NCI-H226 (cell line): ENCODE results near the gene NKX2-2.
"Not testable (repeated sequence)": the region's sequence is repeated elsewhere in the genome, so short reads cannot be mapped to it uniquely, and the experiment has no call there.

Experiments
- DNase-seq: peaks from one replicate; pipeline ENCODE4 v3.0.0-alpha.2; 2015

NKX2-2 gene

DNA sequence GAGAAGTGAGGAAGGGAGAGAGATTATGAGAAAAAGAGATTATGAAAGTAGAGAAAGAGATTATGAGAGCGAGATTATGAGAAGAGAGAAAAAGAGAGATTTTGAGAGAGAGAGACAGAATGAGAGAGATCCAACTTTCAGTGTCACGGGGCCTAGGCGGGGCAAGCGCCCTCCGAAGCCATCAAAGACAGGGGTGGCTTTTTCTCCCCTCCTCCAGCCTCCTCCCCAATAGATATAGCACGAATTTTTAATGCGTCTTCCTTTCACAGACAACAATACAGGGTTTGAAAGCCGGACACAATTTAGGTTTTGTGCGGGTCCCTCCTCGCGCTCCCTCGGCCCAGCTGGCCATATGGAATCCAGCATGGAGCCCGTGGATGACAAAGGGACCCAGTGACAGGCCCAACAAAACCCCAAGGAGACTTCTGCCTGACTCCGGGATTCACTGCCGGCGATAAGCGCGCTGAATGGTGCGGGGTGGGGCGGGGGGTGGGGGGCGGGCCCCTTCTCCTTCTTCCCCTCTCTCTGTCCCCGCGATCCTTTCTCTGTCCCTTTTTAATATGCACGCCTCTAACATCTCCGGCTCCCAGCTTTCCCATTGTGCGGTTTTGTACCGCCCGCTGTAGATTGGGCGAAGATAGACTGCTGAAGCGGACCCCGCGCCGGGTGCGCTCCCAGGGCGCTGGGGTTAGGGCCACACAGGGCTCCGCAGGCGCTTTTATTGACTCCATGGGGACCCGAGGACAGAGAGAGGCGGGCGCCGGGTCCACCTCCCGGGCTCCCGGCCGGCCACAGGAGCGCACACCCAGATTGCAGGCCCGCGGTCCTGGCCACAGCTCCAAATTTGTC is 5.4 kb downstream of the NKX2-2 start:
- DNase-seq: no peak

- DNase-seq: no peak
Measured at GRCh38 chr20:21507400-21508229, 6.2 kb downstream of the NKX2-2 start.

DNA sequence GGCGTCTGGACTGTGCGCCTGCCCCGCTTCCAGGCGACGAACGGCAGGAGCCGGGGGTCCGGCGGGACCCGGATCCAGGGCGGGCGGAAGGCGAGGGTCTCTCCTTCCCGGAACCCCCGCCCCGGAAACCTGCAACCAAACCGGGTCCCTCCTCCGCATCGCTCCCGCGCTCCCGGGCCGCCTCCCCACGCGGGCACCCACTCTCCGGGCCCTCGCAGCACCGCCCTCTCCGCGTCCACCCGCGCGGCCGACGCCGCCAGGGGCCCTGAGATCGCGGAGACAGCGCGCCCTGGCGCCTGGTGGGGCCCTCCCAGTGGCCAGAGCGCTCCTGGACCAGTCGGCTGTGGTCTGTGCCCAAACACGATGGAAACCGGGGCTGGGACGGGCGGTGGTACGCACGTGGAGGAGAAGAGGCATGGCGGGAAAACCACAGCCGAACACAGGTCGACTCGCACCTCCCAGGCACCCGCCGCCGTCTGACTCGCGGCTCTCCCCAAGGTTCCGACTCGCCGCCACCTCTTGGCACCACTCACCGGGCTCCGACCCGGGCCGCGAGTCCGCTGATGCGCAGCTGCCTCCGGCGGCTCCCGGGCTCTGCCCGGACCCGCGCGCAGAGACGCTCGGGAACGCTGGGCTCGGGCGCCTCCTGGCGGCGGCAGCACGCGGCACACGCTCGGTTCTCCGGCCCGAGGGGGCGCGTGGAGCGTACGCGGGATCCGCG is 7.9 kb downstream of the NKX2-2 start:
- DNase-seq: peak; percentile 20

DNA sequence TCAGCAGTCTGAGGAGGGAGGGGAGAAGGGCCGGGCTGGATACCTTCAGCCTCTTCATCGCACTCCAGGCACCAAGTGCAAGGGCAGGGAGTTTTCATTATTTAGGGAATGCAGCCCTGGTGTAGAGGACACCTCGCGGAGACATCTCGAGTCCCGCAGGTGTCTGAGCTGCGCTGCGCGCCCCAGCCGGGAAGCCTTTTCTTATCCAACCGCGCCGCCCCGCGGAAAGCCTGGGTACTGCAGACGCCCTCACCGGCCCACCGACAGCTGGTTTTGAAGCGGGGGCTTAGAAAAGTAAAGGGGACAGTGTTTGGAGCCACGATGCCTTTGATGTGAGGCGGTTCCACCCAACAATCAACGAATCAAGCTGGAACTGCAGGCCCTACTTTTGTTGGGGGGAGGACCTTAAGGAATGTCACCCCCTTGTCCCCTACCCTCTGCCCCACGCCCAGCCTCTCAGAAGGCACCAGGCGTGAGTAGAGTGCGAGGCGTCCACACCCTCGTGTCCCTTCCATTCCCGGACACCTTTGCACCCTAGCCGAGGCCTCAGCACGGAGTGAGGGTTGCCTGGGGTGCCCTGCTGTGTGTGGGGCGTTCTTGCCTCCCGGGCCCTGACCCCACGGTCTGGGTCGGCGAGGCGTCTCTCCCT is 8.6 kb downstream of the NKX2-2 start:
- DNase-seq: peak; percentile 26

DNA sequence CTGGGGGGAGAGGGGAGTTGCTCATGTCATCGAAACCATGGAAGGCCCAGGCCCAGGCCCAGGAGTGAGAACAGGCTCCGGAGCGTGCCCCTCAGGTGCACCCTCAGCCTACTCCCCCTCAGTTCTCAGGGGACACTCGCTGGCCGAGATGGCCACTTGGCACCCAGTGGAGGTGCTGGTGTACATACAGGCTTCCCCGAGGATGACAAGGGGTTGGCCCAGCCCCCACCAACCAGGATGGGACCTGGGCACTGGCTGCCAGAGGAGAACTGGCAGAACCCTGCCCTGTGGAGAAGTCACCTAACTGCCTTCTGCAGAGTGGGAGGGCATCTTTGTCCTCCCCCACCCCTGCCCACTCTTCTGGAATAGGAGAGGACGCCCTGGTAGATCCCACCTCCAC is 9.5 kb downstream of the NKX2-2 start:
- no peak for DNase-seq

DNA sequence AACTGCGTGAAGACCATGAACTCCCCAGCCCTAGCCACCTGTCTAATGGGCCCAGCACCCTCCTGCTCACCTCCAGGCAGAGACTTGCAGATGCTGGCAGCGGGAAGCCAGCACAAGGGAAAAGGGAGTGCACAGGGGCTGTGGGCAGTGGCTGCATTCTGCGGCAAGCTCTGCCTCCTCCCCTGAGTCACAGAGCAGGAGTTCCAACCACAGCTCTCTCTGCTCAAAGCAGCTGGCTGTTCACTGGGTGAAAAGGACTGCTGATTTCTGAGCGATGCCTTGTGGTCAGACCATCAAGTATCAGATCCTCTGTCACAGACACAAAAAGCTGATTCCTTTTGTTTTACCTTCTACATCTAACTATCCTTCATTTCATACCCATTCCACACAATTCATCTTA is 10.5 kb downstream of the NKX2-2 start:
- DNase-seq: peak; percentile 89

DNA sequence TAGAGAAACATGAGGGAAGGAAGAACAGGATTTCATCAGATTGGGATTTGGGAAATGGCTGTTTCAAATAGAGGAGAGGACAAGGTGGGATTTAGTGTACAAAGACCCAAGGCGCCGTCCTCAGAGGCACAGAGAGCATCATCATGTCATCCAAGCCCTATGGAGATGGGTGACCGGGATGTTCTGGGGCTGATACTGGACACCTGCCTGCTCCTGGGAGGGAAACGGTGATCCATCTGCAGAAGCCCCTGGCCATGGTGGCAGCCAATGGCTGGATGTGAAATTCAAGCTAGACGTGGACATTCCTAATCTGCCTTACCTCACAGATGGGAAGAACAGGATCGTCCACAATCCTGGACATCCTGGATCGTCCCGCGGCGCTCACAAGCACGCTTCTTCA is 12.7 kb downstream of the NKX2-2 start:
- DNase-seq: no peak

DNA sequence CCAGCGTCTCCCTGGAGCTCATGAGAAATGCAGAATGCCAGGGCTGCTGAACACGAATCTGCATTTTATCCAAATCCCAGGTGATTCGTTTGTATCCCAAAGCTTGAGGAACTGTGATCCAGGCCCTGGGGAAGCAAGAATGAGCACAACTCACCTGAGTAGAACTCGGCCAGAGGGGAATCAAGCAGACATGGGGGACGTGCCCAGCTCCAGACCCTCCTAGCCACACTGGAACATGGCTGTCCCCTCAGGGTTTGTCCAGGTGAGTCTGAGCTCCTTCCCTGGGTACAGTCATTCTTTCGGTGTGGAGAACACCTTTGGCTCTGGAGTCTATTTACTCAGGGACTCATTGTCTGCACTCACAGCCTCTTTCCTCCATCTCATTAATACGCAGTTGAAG is 13.3 kb downstream of the NKX2-2 start:
- DNase-seq: no peak

- DNase-seq: no peak
Measured at GRCh38 chr20:21499641-21500040, 14.2 kb downstream of the NKX2-2 start.

DNA sequence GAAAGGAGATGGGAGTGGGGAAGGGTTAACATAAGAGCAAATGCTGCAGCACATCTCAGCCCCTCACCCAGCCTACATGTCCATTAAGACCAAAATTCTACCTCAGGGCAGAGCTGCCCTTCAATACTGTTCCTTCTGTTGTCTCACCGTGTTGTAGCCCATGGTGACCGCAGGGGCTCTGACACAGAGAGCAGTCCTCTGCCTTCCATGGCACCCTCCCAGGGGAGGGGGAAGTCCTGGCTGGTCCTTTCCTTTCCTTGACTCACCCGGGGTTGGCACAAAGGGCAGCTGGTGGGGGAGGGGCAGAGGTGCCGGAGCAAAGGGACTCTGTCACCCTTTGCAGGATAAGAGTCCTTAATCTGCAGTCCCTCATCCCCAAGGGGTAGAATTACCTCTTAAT is 15.2 kb downstream of the NKX2-2 start:
- DNase-seq: no peak

DNA sequence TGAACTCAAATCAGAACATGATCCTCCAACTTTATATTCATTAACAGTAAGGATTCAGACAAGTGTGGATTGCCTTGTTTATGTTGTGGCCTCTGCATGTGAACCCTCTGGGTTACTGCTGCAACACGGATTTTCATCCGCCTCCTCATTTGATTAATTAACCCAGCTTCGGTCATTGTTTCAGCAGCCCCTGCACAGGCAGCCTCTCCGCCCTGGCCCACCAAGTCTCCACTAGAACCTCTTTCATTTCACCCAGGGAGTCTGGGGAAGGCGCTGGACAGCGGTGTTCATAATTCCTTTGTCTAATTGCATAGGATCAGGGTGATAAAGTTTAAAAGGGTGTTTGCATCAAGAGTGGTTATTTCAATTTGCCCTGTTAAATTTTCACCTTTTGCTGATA is 15.7 kb downstream of the NKX2-2 start:
- no peak for DNase-seq

DNA sequence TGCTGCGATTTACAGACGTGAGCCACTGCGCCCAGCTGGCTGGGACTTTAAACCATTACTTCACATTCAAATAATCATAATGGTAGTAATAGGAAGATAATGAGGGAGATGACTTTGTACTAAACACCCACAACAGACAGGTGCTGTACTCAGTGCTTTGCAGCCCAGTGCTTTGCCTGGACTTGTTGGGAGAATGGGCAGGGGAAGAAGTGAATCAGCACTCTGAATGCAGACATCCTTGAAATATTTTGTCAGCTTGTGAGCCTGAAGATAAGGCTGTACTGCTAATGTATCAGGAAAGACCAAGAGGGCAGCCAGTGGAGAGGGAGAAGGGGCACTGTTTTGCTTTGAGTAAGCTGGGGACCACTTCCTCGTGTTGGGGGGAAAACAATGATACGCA is 17.4 kb downstream of the NKX2-2 start:
- peak; percentile 65 for DNase-seq

GRCh38 chr20:21493049-21493448 is 20.8 kb downstream of the NKX2-2 start:
- no peak for DNase-seq

- DNase-seq: no peak
Measured at GRCh38 chr20:21490105-21490504, 23.8 kb downstream of the NKX2-2 start.

- DNase-seq: not testable (repeated sequence)
Measured at GRCh38 chr20:21480144-21480543, 33.7 kb downstream of the NKX2-2 start.

DNA sequence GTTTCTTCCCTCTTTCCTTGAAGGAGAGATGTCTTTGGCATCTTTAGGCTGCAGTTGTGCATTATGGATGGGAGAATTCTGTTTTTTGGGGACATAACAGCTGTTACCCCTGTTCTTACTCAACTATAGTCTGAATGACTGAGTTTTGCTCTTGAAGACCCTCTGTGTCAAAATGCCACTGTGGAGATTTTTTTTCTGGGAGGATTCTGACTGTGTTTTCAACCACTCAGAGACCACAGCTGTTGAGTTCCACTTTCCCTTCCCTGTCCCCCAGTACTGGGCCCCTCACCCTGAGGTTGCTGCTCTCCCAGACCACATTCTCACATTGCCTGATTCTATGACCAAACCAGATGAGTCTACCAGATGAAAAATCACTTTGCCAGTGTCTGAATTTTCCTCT is 48.1 kb downstream of the NKX2-2 start:
- DNase-seq: no peak

DNA sequence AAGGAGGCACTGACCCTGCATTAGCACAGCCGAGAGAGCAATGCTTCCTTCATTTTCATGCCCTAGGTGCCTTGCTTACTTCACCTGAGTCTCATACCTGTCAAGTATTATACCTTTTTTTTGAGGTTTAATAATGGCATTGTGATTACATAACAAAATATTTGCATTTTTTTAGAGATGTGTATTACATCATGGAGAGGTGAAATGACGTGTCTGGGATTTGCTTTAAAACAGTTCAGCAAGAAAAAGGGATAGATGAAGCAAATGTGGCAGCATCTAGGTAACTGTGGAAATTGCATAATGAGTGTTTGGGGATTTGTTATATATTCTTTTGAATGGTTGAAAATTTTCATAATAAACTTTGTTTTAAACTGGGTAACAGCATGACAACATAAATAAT is 48.9 kb downstream of the NKX2-2 start:
- DNase-seq: no peak
